Mesodermal cell (in vitro differentiated cells): ENCODE measurements around the gene NAT16.
A peak's percentile ranks its signal among the peaks of the same experiment; 100 is the strongest.
"Not testable (repeated sequence)": the region's sequence is repeated elsewhere in the genome, so short reads cannot be mapped to it uniquely, and the experiment has no call there.

Source experiments
- H3K27ac ChIP-seq: 2 replicates; pipeline ENCODE4 v1.7.0; 2013; ENCODE audit warnings: mild to moderate bottlenecking, low read depth, low read length, moderate library complexity; ENCODE audit not compliant: severe bottlenecking
- H3K36me3 ChIP-seq: 2 replicates; pipeline ENCODE4 v1.7.1; 2013; ENCODE audit warnings: mild to moderate bottlenecking, low read length, moderate library complexity; ENCODE audit not compliant: control insufficient read depth, insufficient read depth
- H3K4me1 ChIP-seq: one replicate; pipeline ENCODE4 v1.7.1; 2013; ENCODE audit warnings: mild to moderate bottlenecking, low read length; ENCODE audit not compliant: insufficient read depth, control insufficient read depth, poor library complexity, severe bottlenecking
- H3K4me3 ChIP-seq: 2 replicates; pipeline ENCODE4 v1.7.0; 2013; ENCODE audit warnings: low read length, control low read depth, mild to moderate bottlenecking; ENCODE audit not compliant: insufficient read depth, poor library complexity, severe bottlenecking; ENCODE audit errors: extremely low read depth
- H3K9me3 ChIP-seq: 2 replicates; pipeline ENCODE4 v1.7.1; 2013; ENCODE audit warnings: mild to moderate bottlenecking, low read length, moderate library complexity; ENCODE audit not compliant: control insufficient read depth
- WGBS, 2 experiments: methylation state at CpG; one replicate each; pipeline ENCODE4 v1.1.5; 2013; ENCODE audit warnings: missing lambda C conversion rate in 2 of 2; ENCODE audit not compliant: insufficient coverage in 2 of 2; 5-methylcytosine and 5-hydroxymethylcytosine counted together

The NAT16 gene

GRCh38 chr7:101132626-101133600 lies 47.2 kb downstream of the NAT16 start:
- H3K27ac ChIP-seq = not testable (repeated sequence)
- 91 to 95% methylated on average over 10 to 13 of the region's 18 CpGs for WGBS, 2 experiments

GRCh38 chr7:101129603-101130117 lies 50.4 kb downstream of the NAT16 start:
- H3K27ac ChIP-seq = no peak overlapping the region
- no CpG with 5 or more reads among the region's 3 CpGs for WGBS, 2 experiments
- H3K4me1 ChIP-seq = peaks cover 43% of the 10 kb centered on the region
- H3K9me3 ChIP-seq = no peaks in the 10 kb centered on the region
- H3K36me3 ChIP-seq = peaks cover 67% of the 10 kb centered on the region
- H3K4me3 ChIP-seq = peak overlapping the region; percentile 19

More at GRCh38 chr7:101132626-101133600, 47.2 kb downstream of the NAT16 start:
- Histone ChIP-seq H3K36me3 (peaks cover 99% of the 10 kb centered on the region), H3K4me1 (peaks cover 50% of the 10 kb centered on the region)
- H3K9me3 ChIP-seq, H3K4me3 ChIP-seq: not testable (repeated sequence)

GRCh38 chr7:101128040-101128834 lies 51.9 kb downstream of the NAT16 start:
- Histone ChIP-seq H3K9me3 (no peaks in the 10 kb centered on the region), H3K4me3 (peak overlapping the region; percentile 52), H3K27ac (no peak overlapping the region), H3K36me3 (peaks cover 53% of the 10 kb centered on the region), H3K4me1 (peaks cover 38% of the 10 kb centered on the region)
- WGBS, 2 experiments = 89 to 92% methylated on average over 11 to 13 of the region's 14 CpGs

- 66 to 75% methylated on average over 2 of the region's 3 CpGs for WGBS, 2 experiments
- H3K9me3 ChIP-seq = no peaks in the 10 kb centered on the region
- H3K27ac ChIP-seq = peak overlapping the region; percentile 79
These were observed 52.5 kb downstream of the NAT16 start for GRCh38 chr7:101127460-101128039.

GRCh38 chr7:101126651-101127459 lies 53.2 kb downstream of the NAT16 start, which contains the start of gene SERPINE1:
Gene SERPINE1, plus strand, starts transcription at chr7:101127104. Its CDS starts 1,290 bp downstream, at chr7:101128394.
- WGBS, 2 experiments = 14 to 18% methylated on average over 12 to 14 of the region's 22 CpGs
- Histone ChIP-seq H3K9me3 (no peaks in the 10 kb centered on the region), H3K4me1 (peaks cover 45% of the 10 kb centered on the region), H3K27ac (peak within 1 kb of the TSS; percentile 79), H3K36me3 (peaks cover 39% of the 10 kb centered on the region), H3K4me3 (peak within 1 kb of the TSS; percentile 52)

More at GRCh38 chr7:101127460-101128039, 52.5 kb downstream of the NAT16 start:
- Histone ChIP-seq H3K4me3 (peak overlapping the region; percentile 52), H3K4me1 (peaks cover 38% of the 10 kb centered on the region), H3K36me3 (peaks cover 46% of the 10 kb centered on the region)

- 81 to 86% methylated on average over 5 to 14 of the region's 15 CpGs for WGBS, 2 experiments
- H3K36me3 ChIP-seq = peaks cover 32% of the 10 kb centered on the region
- H3K4me1 ChIP-seq = peaks cover 51% of the 10 kb centered on the region
- no peak overlapping the region for H3K4me3 ChIP-seq
- H3K9me3 ChIP-seq = no peaks in the 10 kb centered on the region
- H3K27ac ChIP-seq = peak overlapping the region; percentile 79
These were observed 54.0 kb downstream of the NAT16 start for GRCh38 chr7:101125989-101126650.

- Histone ChIP-seq H3K36me3 (peaks cover 16% of the 10 kb centered on the region), H3K27ac (peak overlapping the region; percentile 96), H3K4me1 (peaks cover 66% of the 10 kb centered on the region), H3K4me3 (no peak overlapping the region), H3K9me3 (no peaks in the 10 kb centered on the region)
- 70 to 71% methylated on average over 5 of the region's 7 CpGs for WGBS, 2 experiments
These were observed 55.6 kb downstream of the NAT16 start for GRCh38 chr7:101124376-101125056.

- Histone ChIP-seq H3K27ac (peak overlapping the region; percentile 39), H3K36me3 (peaks cover 8% of the 10 kb centered on the region), H3K9me3 (no peaks in the 10 kb centered on the region), H3K4me1 (peaks cover 64% of the 10 kb centered on the region), H3K4me3 (no peak overlapping the region)
- 95 to 96% methylated on average over 2 of the region's 3 CpGs for WGBS, 2 experiments
These were observed 56.4 kb downstream of the NAT16 start for GRCh38 chr7:101123703-101124068.
